HG03442 (cell line): Measurements from ENCODE around the gene EMSY.

ENCODE experiments used
- ATAC-seq: cut with Tn5 transposase; IDR thresholded peaks from one replicate; pipeline ENCODE4 v1.9.1; 2021; ENCODE audit warnings: mild to moderate bottlenecking, moderate library complexity; ENCODE audit not compliant: unreplicated experiment

Gene EMSY

GRCh38 chr11:76453248-76453647 is 8.4 kb downstream of the EMSY start:
- ATAC-seq, result no peak

GRCh38 chr11:76455331-76455730 is 10.5 kb downstream of the EMSY start:
- ATAC-seq, result no peak

- ATAC-seq, result no peak
These were observed 11.1 kb downstream of the EMSY start for GRCh38 chr11:76455931-76456330.

GRCh38 chr11:76456571-76456970 is 11.8 kb downstream of the EMSY start:
- ATAC-seq, result no peak

GRCh38 chr11:76459299-76459698 is 14.5 kb downstream of the EMSY start:
- no peak for ATAC-seq

DNA sequence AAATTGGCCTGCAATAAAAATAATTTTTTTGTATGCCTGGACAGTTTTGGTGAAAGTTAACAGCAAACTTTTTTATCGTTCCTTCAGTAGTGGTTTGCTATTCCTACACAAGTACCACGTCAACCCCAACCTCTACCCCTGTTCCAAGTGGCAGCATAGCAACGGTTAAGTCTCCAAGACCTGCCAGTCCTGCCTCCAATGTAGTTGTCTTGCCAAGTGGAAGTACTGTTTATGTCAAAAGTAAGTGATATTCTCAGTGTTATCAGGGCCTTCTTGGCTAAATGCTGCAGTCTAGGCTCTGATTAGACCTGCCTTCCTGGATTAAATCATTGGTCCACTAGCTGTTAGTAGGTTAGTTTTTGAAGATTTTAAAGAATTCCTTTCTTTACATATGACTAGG is 15.0 kb downstream of the EMSY start:
- no peak for ATAC-seq

DNA sequence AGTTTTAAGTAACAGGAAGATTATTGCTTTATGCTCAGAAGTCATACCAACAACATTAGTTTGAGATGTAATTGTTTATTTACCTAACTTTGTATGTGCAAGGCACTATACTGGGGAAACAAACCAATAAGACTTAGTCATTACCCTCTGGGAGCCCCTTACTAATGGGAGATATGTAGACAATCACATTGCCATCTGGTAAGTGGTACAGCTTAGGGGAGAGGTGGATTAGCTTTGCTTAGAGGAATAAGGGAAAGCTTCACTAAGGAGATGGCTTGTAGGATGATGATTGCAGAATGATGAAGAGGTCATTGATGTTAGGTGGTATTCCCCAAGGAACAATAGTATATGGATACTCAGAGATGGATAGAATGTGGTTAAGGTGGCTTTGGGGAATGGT is 17.5 kb downstream of the EMSY start:
- no peak for ATAC-seq

DNA sequence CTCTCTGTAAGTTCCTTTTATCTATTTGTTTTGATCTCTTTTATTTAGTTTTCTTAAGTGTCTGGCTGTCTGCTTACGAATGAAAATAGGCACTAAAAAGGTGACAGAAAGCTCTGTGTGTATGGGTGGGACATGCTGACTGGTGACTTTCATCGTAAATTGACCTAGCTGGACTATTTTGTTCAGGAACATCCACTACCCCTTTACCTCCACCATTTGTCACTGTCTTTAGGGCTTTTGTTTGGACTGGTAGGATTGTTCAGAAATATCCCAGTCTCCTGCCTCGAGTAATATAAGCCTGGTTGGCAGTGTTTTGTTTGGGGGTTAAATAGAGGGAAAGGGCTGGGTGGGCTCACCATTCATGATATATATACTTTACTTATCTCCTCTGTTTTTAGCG is 20.9 kb downstream of the EMSY start:
- ATAC-seq, result no peak

- ATAC-seq, result no peak
These were observed 21.8 kb downstream of the EMSY start for GRCh38 chr11:76466666-76467065.

DNA sequence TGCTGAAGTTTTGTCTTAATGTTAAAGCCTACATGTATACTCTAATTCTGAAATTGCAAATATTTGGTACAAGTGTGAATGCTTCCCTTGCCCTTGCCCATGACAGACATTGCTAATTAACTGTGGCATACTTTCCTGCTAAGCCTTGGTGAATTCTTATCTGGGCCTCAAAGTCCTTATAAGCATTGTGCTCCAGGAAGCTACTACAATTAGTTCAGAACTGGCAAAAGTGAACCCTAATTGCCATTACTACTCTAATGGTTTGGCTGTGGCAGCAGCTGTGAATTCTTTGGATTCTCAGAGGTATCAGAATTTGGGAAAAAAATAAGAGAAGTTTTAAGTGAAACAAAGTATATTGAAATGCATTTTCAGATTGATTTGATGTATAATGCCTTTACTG is 24.3 kb downstream of the EMSY start:
- no peak for ATAC-seq

DNA sequence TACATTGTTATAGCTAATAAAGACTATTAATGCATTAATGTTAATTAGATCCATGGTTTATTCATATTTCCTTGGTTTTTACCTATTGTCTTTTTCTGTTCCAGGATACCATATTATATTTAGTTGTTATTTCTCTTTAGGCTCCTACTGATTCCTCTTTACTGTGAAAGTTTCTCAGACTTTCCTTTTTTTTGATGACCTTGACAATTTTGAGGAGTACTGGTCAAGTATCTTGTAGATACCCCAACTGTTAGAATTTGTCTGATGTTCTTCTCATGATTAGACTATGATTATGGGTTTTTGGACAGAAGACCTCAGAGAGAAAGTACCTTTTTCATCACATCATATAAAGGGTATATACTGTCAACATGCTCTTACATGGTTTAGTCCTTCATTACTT is 26.6 kb downstream of the EMSY start:
- ATAC-seq, result no peak

DNA sequence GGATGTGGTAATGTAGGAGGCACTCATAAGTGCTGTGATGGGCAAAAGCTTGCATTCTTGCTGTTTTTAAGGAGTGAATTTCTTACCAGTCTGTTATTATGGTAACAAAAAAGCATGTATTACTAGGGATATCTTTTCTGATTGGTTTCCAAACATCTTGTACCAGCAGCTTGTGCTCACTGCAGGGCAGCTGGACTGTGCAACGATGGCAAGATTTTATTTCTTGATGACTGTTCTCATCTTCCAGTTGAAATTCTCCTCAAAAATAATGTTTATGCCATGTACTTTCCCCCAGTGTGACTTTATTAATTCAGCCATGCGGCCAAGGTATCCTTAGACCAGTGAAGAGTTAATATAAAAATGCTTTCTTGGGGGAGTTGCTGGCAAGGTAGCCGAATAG is 35.4 kb downstream of the EMSY start:
- ATAC-seq, result no peak

- no peak for ATAC-seq
These were observed 46.8 kb downstream of the EMSY start for GRCh38 chr11:76491644-76492043.

GRCh38 chr11:76493040-76493439 is 48.2 kb downstream of the EMSY start:
- ATAC-seq, result no peak

DNA sequence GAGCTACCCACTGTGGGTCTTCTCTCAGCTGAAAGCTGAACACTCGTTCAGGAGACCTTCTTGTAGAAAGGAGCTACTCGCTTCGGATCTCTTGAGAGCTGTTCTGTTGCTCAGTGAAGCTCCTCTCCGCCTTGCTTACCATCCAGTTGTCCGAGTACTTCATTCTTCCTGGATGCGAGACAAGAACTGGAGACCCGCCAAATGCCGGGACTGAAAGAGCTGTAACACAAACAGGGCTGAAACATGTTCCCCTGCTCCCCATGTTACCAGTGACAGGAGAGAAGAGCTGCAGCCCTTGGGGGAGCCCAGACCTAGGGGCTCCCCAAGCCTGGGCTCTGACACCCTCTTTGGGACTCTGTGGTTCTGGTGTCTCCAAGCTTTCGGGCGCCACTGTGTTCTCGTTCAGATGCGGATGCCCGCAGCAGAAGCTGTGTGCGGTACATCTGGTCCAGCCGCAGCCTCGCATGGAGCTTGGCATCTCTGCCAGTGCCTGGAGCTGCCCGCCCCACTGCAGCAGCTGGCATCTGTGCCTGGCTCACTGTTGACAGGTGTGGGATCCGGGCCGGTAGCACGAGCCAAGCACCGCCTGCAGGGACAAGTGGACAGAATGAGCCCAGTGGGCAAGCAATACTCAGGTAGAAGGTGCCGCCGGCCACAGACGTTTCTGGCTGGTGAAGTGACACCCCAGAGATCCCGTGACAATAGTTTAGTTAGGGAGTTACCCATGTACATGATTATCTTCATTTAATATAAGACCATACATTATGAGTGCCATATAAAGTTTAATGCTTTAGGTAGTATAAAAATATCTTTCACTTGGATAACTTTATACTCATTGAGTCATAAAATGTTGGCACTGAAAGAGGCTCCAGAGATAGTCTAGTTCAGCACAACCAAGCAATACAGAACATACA is 49.1 kb downstream of the EMSY start:
- ATAC-seq, result no peak

GRCh38 chr11:76495019-76495418 is 50.2 kb downstream of the EMSY start:
- no peak for ATAC-seq

DNA sequence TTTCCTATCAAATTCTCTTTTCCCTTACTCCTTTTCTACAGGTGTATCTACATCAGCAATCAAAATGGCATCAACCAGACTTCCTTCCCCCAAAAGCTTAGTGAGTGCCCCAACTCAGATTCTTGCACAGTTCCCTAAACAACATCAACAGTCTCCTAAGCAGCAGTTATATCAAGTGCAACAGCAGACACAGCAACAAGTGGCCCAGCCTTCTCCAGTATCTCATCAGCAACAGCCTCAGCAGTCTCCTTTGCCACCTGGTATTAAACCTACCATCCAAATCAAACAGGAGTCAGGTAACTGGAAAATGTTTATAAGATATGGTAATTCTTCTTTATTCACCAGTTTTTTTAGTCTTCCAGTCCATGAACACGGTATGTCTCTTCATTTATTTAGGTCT is 51.4 kb downstream of the EMSY start:
- ATAC-seq, result no peak

- no peak for ATAC-seq
These were observed 56.8 kb downstream of the EMSY start for GRCh38 chr11:76501526-76502202.

- ATAC-seq, result no peak
These were observed 62.0 kb downstream of the EMSY start for GRCh38 chr11:76506833-76507232.

DNA sequence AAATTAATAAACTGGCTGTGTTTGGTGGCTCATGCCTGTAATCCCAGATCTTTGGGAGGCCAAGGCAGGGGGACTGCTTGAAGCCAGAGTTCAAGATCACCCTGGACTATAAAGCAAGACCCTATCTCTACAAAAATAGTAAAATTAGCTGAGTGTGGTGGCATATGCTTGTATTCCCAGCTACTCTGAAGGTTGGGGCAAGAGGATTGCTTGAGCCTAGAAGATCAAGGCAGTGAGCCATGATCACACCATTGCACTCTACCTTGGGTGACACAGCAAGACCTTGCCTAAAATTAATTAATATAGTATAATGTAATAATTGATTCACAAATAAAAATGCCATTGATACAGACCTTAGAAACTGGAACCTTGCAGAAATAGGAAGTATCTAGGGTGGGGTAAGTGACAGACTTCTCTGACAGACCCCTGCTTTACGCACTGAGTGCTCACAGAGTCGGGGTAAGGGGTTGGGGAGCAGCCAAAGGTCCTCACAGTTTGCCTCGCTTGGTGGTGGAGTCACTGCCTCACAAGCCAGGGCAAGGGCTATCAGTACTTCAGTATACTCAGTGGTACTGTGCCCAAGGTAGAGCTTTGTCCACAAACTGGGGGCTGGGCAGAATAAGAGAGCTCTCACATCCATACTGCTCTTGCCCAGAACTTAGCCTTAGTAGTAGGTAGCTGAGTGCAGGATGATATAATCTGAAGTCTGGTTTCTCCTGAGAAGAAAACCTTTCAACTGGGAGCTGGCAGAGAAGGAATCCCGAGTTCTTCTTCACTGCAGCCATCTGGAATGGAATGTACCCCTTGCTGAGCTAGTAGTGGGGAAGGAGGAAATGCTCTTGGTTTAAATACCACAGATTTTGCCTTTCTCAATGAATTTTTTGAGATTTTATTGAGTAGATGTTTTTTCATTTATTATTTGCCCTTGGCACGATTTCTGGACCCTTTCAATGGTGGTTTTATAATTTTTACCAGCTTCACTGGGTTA is 65.5 kb downstream of the EMSY start:
- no peak for ATAC-seq
